ENCODE data around the gene CDC20B.
A peak's percentile ranks its signal among the peaks of the same experiment; 100 is the strongest.
"Not testable (repeated sequence)": the region's sequence is repeated elsewhere in the genome, so short reads cannot be mapped to it uniquely, and the experiment has no call there.

Gene CDC20B

GRCh38 chr5:55160493-55161209 lies 12.3 kb downstream of the CDC20B start:
- no peak for DNase-seq

- DNase-seq, result peak; percentile 67
Measured at GRCh38 chr5:55159763-55160492, 13.0 kb downstream of the CDC20B start, which contains the start of gene GPX8. GPX8 (plus strand) TSS chr5:55160171; CDS start chr5:55160193, 22 bp downstream.

- no peak for DNase-seq
Measured at GRCh38 chr5:55154873-55155272, 18.1 kb downstream of the CDC20B start.

- no peak for DNase-seq
Measured at GRCh38 chr5:55151923-55152842, 20.8 kb downstream of the CDC20B start.

GRCh38 chr5:55149308-55149795 lies 23.6 kb downstream of the CDC20B start:
- DNase-seq, result no peak

GRCh38 chr5:55146543-55147151 lies 26.3 kb downstream of the CDC20B start:
- peak; percentile 89 for DNase-seq

- DNase-seq, result no peak
Measured at GRCh38 chr5:55146080-55146479, 26.9 kb downstream of the CDC20B start.

- no peak for DNase-seq
Measured at GRCh38 chr5:55143624-55144023, 29.4 kb downstream of the CDC20B start.

- peak; percentile 19 for DNase-seq
Measured at GRCh38 chr5:55141945-55142690, 30.9 kb downstream of the CDC20B start.

GRCh38 chr5:55140908-55141665 lies 31.9 kb downstream of the CDC20B start:
- no peak for DNase-seq

GRCh38 chr5:55136521-55136920 lies 36.5 kb downstream of the CDC20B start:
- no peak for DNase-seq

GRCh38 chr5:55134053-55134722 lies 38.8 kb downstream of the CDC20B start:
- DNase-seq, result no peak

GRCh38 chr5:55123365-55123764 lies 49.6 kb downstream of the CDC20B start:
- DNase-seq, result no peak

- DNase-seq, result no peak
Measured at GRCh38 chr5:55114061-55114460, 58.9 kb downstream of the CDC20B start.

GRCh38 chr5:55113327-55113726 lies 59.6 kb downstream of the CDC20B start:
- no peak for DNase-seq

- no peak for DNase-seq
Measured at GRCh38 chr5:55110217-55110616, 62.8 kb downstream of the CDC20B start.

GRCh38 chr5:55108661-55109060 lies 64.3 kb downstream of the CDC20B start:
- DNase-seq, result no peak

GRCh38 chr5:55105976-55106375 lies 67.0 kb downstream of the CDC20B start:
- not testable (repeated sequence) for DNase-seq

GRCh38 chr5:55104946-55105701 lies 67.9 kb downstream of the CDC20B start:
- no peak for DNase-seq
